A549 (cell line): ENCODE data around the gene VIM. TPM values are rescaled to one million over a fixed set of nuclear protein-coding genes. Genes with fewer than 3 reads are reported as not detected.

Experiments used
- ATAC-seq, 2 experiments: fragments of 200-7000 bp in 1 of 2; fragments of >200 bp in 1 of 2; cut with Nextera tagmentation in 1 of 2; cut with Tn5 transposase in 1 of 2; 3 replicates each; pipeline versions ENCODE4 v1.8.0 to v1.9.1; 2018 to 2020; ENCODE audit warnings: mild to moderate bottlenecking in 1 of 2, moderate library complexity in 1 of 2
- CTCF ChIA-PET: fragments of 300-600 bp; sonication (Branson Sonifier 250); formaldehyde crosslinking; extraction: SDS; loops from one replicate; lab custom pipeline; 2021; ENCODE audit warnings: antibody characterized with exemption, inconsistent platforms; lab: Yijun Ruan, JAX
- POLR2A ChIA-PET: fragments of 350-600 bp; formaldehyde crosslinking; extraction: SDS; loops from one replicate; lab custom pipeline; 2021; ENCODE audit warnings: antibody characterized with exemption, inconsistent platforms; lab: Yijun Ruan, JAX
- DNase-seq, 2 experiments: peaks; one replicate each; pipeline versions ENCODE4 v3.0.0 to v3.0.0-alpha.2; 2011 to 2016; ENCODE audit warnings: low read depth in 1 of 2, low spot score in 1 of 2
- FAIRE-seq: peaks from 2 replicates; lab custom pipeline; 2011; peaks lifted over from hg19 to GRCh38; lab: Jason Lieb, UNC
- H3K27ac ChIP-seq, 2 experiments: fragments of >200 bp; sonication (Bioruptor Twin); formaldehyde crosslinking; 3 replicates each; pipeline ENCODE4 v1.5.1; 2016 to 2017
- H3K4me1 ChIP-seq: fragments of >200 bp; sonication (Bioruptor Twin); formaldehyde crosslinking; 3 replicates; pipeline ENCODE4 v1.6.1; 2016
- H3K4me2 ChIP-seq: fragments of >200 bp; sonication (Bioruptor Twin); formaldehyde crosslinking; 3 replicates; pipeline ENCODE4 v1.6.1; 2016
- H3K4me3 ChIP-seq: fragments of >200 bp; sonication (Bioruptor Twin); formaldehyde crosslinking; 3 replicates; pipeline ENCODE4 v1.5.1; 2016
- H3K9me3 ChIP-seq: fragments of >200 bp; sonication (Bioruptor Twin); formaldehyde crosslinking; 3 replicates; pipeline ENCODE4 v1.6.1; 2016
- BCL3 ChIP-seq: fragments of >200 bp; sonication (Bioruptor Twin); formaldehyde crosslinking; IDR thresholded peaks from 3 replicates; pipeline ENCODE4 v1.6.1; 2016
- BHLHE40 ChIP-seq: IDR thresholded peaks from 2 replicates; pipeline ENCODE4 v1.6.1; 2012; ENCODE audit warnings: low read depth, low read length, inconsistent platforms
- CHD4 ChIP-seq: fragments of 200-600 bp; sonication (generic); IDR thresholded peaks from 2 replicates; pipeline ENCODE4 v1.6.1; 2016; ENCODE audit warnings: antibody characterized with exemption, mild to moderate bottlenecking, borderline replicate concordance
- EHF ChIP-seq: fragments of 250-450 bp; sonication (Bioruptor Pico); IDR thresholded peaks from 2 replicates; pipeline ENCODE4 v1.5.0; 2020; ENCODE audit warnings: mild to moderate bottlenecking
- ELK1 ChIP-seq: fragments of 150-350 bp; IDR thresholded peaks from 2 replicates; pipeline ENCODE4 v1.6.1; 2014; ENCODE audit warnings: low read depth, mild to moderate bottlenecking, low read length
- EP300 ChIP-seq, 2 experiments: fragments of >200 bp; sonication (Bioruptor Twin); formaldehyde crosslinking; IDR thresholded peaks; 2 replicates in 1 of 2; 3 replicates in 1 of 2; pipeline ENCODE4 v1.6.1; 2016 to 2017
- ESRRA ChIP-seq: fragments of 150-350 bp; IDR thresholded peaks from 2 replicates; pipeline ENCODE4 v1.6.1; 2014; ENCODE audit warnings: mild to moderate bottlenecking, low read length, borderline replicate concordance
- FOSB ChIP-seq: fragments of 250-450 bp; sonication (Bioruptor Pico); IDR thresholded peaks from 2 replicates; pipeline ENCODE4 v1.5.0; 2020; ENCODE audit warnings: mild to moderate bottlenecking, moderate library complexity
- FOSL2 ChIP-seq, 2 experiments: fragments of 450-650 bp in 1 of 2; fragments of >200 bp in 1 of 2; sonication (Bioruptor Twin) in 1 of 2; formaldehyde crosslinking; IDR thresholded peaks; 2 replicates each; pipeline versions ENCODE4 v1.5.0 to v1.6.1; 2016 to 2020; ENCODE audit warnings: mild to moderate bottlenecking in 1 of 2, moderate library complexity in 1 of 2
- FOXS1 ChIP-seq: fragments of 250-450 bp; sonication (Bioruptor Pico); IDR thresholded peaks from 2 replicates; pipeline ENCODE4 v1.5.0; 2020; ENCODE audit warnings: mild to moderate bottlenecking, moderate library complexity
- GATA3 ChIP-seq: IDR thresholded peaks from 2 replicates; pipeline ENCODE4 v1.6.1; 2012; ENCODE audit warnings: borderline replicate concordance
- HDAC2 ChIP-seq: fragments of 200-600 bp; sonication (generic); IDR thresholded peaks from 2 replicates; pipeline ENCODE4 v1.6.1; 2016
- HES2 ChIP-seq: fragments of >200 bp; sonication (Bioruptor Twin); formaldehyde crosslinking; IDR thresholded peaks from 2 replicates; pipeline ENCODE4 v1.6.1; 2016
- HEYL ChIP-seq: fragments of 250-450 bp; sonication (Bioruptor Pico); IDR thresholded peaks from 2 replicates; pipeline ENCODE4 v1.8.0; 2021; ENCODE audit warnings: mild to moderate bottlenecking, moderate library complexity
- HOXA7 ChIP-seq: fragments of 250-450 bp; sonication (Bioruptor Pico); IDR thresholded peaks from 2 replicates; pipeline ENCODE4 v1.5.0; 2020; ENCODE audit warnings: mild to moderate bottlenecking, moderate library complexity
- HOXB5 ChIP-seq: fragments of 250-450 bp; sonication (Bioruptor Pico); IDR thresholded peaks from 2 replicates; pipeline ENCODE4 v1.5.0; 2020; ENCODE audit warnings: mild to moderate bottlenecking, moderate library complexity
- JUN ChIP-seq, 2 experiments: fragments of >200 bp; sonication (Bioruptor Twin); formaldehyde crosslinking; IDR thresholded peaks; 2 replicates in 1 of 2; 3 replicates in 1 of 2; pipeline ENCODE4 v1.6.1; 2016 to 2017
- JUNB ChIP-seq: fragments of >200 bp; sonication (Bioruptor Twin); formaldehyde crosslinking; IDR thresholded peaks from 2 replicates; pipeline ENCODE4 v1.6.1; 2016
- KDM1A ChIP-seq: fragments of 200-600 bp; sonication (generic); IDR thresholded peaks from 2 replicates; pipeline ENCODE4 v1.6.1; 2016; ENCODE audit warnings: low read depth, mild to moderate bottlenecking
- MAFK ChIP-seq: fragments of 450-650 bp; IDR thresholded peaks from 2 replicates; pipeline ENCODE4 v1.6.1; 2014; ENCODE audit not compliant: partially characterized antibody
- NFE2L2 ChIP-seq: fragments of 150-350 bp; conservative IDR thresholded peaks from 2 replicates; pipeline ENCODE4 v1.6.1; 2014; ENCODE audit warnings: low read length
- POLR2AphosphoS2 ChIP-seq: conservative IDR thresholded peaks from 2 replicates; pipeline ENCODE4 v1.6.1; 2012; ENCODE audit warnings: low read length, improper control_type of control experiment, inconsistent platforms
- RAD21 ChIP-seq, 2 experiments: fragments of >200 bp in 1 of 2; sonication (Bioruptor Twin) in 1 of 2; formaldehyde crosslinking in 1 of 2; IDR thresholded peaks in 1 of 2; conservative IDR thresholded peaks in 1 of 2; 2 replicates in 1 of 2; 3 replicates in 1 of 2; pipeline ENCODE4 v1.6.1; 2012 to 2018; ENCODE audit warnings: inconsistent platforms in 1 of 2
- RARB ChIP-seq: fragments of 250-450 bp; sonication (Bioruptor Pico); IDR thresholded peaks from 2 replicates; pipeline ENCODE4 v1.8.0; 2021; ENCODE audit warnings: mild to moderate bottlenecking, moderate library complexity
- TFCP2L1 ChIP-seq: fragments of 250-450 bp; sonication (Bioruptor Pico); IDR thresholded peaks from 2 replicates; pipeline ENCODE4 v1.5.0; 2021; ENCODE audit warnings: mild to moderate bottlenecking
- TP53 ChIP-seq: fragments of 250-450 bp; sonication (Bioruptor Pico); IDR thresholded peaks from 2 replicates; pipeline ENCODE4 v1.5.0; 2021; ENCODE audit warnings: mild to moderate bottlenecking, moderate library complexity
- ZNF302 ChIP-seq: fragments of 250-450 bp; sonication (Bioruptor Pico); IDR thresholded peaks from 2 replicates; pipeline ENCODE4 v1.9.0; 2021; ENCODE audit warnings: inconsistent platforms, mild to moderate bottlenecking, moderate library complexity
- ZSCAN20 ChIP-seq: fragments of 250-450 bp; sonication (Bioruptor Pico); IDR thresholded peaks from 2 replicates; pipeline ENCODE4 v1.8.0; 2022; ENCODE audit warnings: mild to moderate bottlenecking, moderate library complexity
- WGBS: methylation state at CpG from one replicate; pipeline ENCODE4 v1.1.6; 2017; ENCODE audit errors: missing lambda C conversion rate; 5-methylcytosine and 5-hydroxymethylcytosine counted together
- polyA plus RNA-seq, 4 experiments: library from polyadenylated mRNA; depleted of rRNA in 3 of 4; stranded (reverse); fragments of >200 nt; fragmentation: RNase III in 1 of 4; extraction: RNeasy Plus Mini Kit Qiagen cat#74134 plus additional on column Dnase treatment in 1 of 4; gene quantifications; 2 replicates in 3 of 4; 3 replicates in 1 of 4; pipeline ENCODE4 v1.2.3, GENCODE V29; 2011 to 2017
- TF ChIP-seq, protein P1 (sequence below): IDR thresholded peaks from 2 replicates; pipeline ENCODE4 v1.6.1; 2012; ENCODE audit warnings: low read depth, borderline replicate concordance
- TF ChIP-seq, protein P2 (sequence below): fragments of 450-650 bp; IDR thresholded peaks from 2 replicates; pipeline ENCODE4 v1.6.1; 2014; ENCODE audit warnings: antibody characterized with exemption

The VIM gene
- polyA plus RNA-seq, 2 of the 4 experiments (the other 2 are of a cell fraction) = 830 to 848 TPM

GRCh38 chr10:17237915-17238444 is 9.9 kb downstream of the VIM start:
- 78% methylated on average over 4 of the region's 4 CpGs for WGBS
- CTCF ChIA-PET = interaction anchor here (0.7 to 1.2 kb wide), 5 partner anchors 9 to 395 kb away, joined by 3 to 4 read pairs (median 3); partner anchors contain the start of gene TRDMT1
- Histone ChIP-seq H3K27ac (no peak overlapping the region), H3K4me1 (peaks cover 19% of the 10 kb centered on the region; the same call in 2 of the 3 replicates), H3K4me3 (no peak overlapping the region), H3K9me3 (no peaks in the 10 kb centered on the region)
- peak in 1 of 2 experiments; percentile 12; a peak in 3 of 6 replicates for ATAC-seq
- DNase-seq = no peak
- FAIRE-seq = no peak
- POLR2A ChIA-PET = interaction anchor here (0.8 kb wide), 1 partner anchor 10 kb away, joined by 4 read pairs; the partner anchor contains the start of gene VIM
- peak; percentile 19; the same call in 1 of the 2 replicates for TF ChIP-seq TFCP2L1 (CRISPR knock-in tag)
- TF ChIP-seq FOSB (CRISPR knock-in tag) = peak; percentile 67; the same call in 1 of the 2 replicates
- peak in 1 of 2 experiments; percentile 57; a peak in 4 of 5 replicates for TF ChIP-seq JUN (IDR thresholded peaks at IDR 0.05)
- TF ChIP-seq BCL3 = peak; percentile 59; the same call in 1 of the 3 replicates
- TF ChIP-seq HDAC2 = no peak
- TF ChIP-seq, all 56 proteins: peak for 4
- no peak overlapping the region for H3K4me2 ChIP-seq

GRCh38 chr10:17238445-17239291 is 10.6 kb downstream of the VIM start:
- WGBS = 57% methylated on average over 12 of the region's 12 CpGs
- Histone ChIP-seq H3K4me3 (no peak overlapping the region), H3K9me3 (no peaks in the 10 kb centered on the region), H3K4me2 (no peak overlapping the region), H3K27ac (no peak overlapping the region; a peak in 1 of 6 replicates), H3K4me1 (peaks cover 12% of the 10 kb centered on the region; the same call in 2 of the 3 replicates)
- DNase-seq (peak in 1 of 2 experiments; percentile 44), ATAC-seq (peak; percentile 72 to 80), FAIRE-seq (no peak)
- ChIA-PET POLR2A (no interaction called here), CTCF (interaction anchor here (0.7 to 1.2 kb wide), 4 partner anchors 8 to 383 kb away, joined by 3 to 4 read pairs (median 3); partner anchors contain the start of gene TRDMT1)
- TF ChIP-seq HEYL (CRISPR knock-in tag) (no peak), KDM1A (no peak), ELK1 (no peak), ZNF302 (CRISPR knock-in tag) (no peak), TP53 (CRISPR knock-in tag) (no peak; the same call in 1 of the 2 replicates), BCL3 (0 out of 3 replicates have a peak, but pooled peaks have one; percentile 11), HOXA7 (peak; percentile 80), NFE2L2 (no peak), CHD4 (no peak), POLR2AphosphoS2 (peak; percentile 94), FOSL2 (IDR thresholded peaks at IDR 0.05) (no peak), FOSL2 (CRISPR knock-in tag; IDR thresholded peaks at IDR 0.05) (no peak), GATA3 (peak; percentile 42; the same call in 1 of the 2 replicates), RAD21 (conservative IDR thresholded peaks at IDR 0.05 in 1 of 2, IDR thresholded peaks at IDR 0.05 in 1 of 2) (no peak), ESRRA (no peak), EHF (CRISPR knock-in tag) (no peak), BHLHE40 (no peak), MAFK (no peak), JUNB (no peak), RARB (CRISPR knock-in tag) (no peak), FOXS1 (CRISPR knock-in tag) (no peak), HOXB5 (CRISPR knock-in tag) (no peak), ZSCAN20 (CRISPR knock-in tag) (no peak), EP300 (IDR thresholded peaks at IDR 0.05) (no peak), HES2 (no peak)
- TF ChIP-seq, protein P1, sequence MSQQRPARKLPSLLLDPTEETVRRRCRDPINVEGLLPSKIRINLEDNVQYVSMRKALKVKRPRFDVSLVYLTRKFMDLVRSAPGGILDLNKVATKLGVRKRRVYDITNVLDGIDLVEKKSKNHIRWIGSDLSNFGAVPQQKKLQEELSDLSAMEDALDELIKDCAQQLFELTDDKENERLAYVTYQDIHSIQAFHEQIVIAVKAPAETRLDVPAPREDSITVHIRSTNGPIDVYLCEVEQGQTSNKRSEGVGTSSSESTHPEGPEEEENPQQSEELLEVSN = no peak
- TF ChIP-seq, protein P2, sequence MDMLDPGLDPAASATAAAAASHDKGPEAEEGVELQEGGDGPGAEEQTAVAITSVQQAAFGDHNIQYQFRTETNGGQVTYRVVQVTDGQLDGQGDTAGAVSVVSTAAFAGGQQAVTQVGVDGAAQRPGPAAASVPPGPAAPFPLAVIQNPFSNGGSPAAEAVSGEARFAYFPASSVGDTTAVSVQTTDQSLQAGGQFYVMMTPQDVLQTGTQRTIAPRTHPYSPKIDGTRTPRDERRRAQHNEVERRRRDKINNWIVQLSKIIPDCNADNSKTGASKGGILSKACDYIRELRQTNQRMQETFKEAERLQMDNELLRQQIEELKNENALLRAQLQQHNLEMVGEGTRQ = no peak
